Dedifferentiated amniotic fluid mesenchymal stem cell (primary cell): ENCODE data around the gene GORASP1.
"Not testable (repeated sequence)": the region's sequence is repeated elsewhere in the genome, so short reads cannot be mapped to it uniquely, and the experiment has no call there.

Experiments used
- DNase-seq: peaks from one replicate; pipeline ENCODE4 v3.0.0-alpha.2; 2016; ENCODE audit errors: extremely low spot score

GORASP1 gene

DNA sequence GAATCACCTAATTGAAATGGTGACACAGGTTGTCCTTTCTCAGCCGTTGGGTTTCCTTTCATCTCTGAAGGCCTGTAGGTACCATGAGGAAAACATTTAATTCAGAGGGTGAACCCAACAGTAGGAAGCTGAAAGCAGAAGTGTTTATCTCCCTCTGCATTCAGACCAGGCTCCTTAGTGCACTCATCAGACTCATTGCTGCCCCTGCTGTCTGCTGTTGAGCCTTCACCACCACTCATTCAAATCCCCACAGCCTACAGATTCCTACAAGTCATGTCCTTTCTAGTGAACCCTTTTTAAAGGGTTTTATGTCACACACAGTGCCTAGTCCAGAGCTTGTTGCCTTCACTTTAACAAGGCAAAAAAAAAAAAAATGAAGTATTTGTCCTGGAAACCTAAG is 42.2 kb downstream of the GORASP1 start:
- DNase-seq = peak; percentile 34

DNA sequence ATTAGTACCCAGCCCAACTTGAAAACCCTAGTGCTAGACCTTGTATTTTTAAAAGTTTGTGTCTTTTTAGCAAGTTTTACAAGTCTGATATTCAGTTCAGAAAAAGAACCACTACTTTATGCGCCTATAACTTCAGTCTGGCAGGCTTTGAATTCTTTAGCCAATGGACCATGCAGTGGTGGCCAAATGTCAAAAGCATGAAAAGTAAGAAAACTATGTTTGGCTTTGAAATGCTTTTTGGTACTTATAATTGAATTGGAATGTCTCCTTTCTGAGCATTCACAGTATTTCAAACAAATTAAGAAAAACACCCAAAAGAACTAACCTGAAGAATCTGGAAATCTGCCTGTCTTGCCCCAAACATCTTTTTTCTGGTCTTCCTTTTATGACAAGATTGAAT is 42.8 kb downstream of the GORASP1 start:
- DNase-seq = peak; percentile 71

GRCh38 chr3:39063143-39063542 is 44.3 kb downstream of the GORASP1 start:
- no peak for DNase-seq

- DNase-seq = no peak
These were observed 45.2 kb downstream of the GORASP1 start for GRCh38 chr3:39062180-39062579.

GRCh38 chr3:39061228-39061627 is 46.2 kb downstream of the GORASP1 start:
- not testable (repeated sequence) for DNase-seq

GRCh38 chr3:39056151-39056550 is 51.3 kb downstream of the GORASP1 start:
- DNase-seq = no peak

DNA sequence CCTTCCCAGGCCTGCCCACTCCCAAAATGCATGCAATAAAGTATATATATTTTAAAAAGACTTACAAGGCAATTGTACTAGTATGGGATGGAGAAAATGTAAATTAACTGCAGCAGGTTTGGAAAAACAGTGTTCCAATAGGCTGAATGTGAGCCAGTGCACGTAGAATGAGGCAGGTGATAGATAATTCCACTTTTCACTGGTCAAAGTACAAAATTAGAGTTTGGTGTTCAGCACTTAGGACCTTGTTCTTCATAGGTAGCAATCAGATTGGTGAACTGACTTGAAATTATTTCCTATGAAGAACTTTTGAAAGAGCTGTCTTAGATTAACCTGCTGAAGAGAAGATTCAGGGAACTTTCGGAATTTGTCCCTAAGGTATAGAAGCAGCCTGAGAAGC is 53.7 kb downstream of the GORASP1 start:
- no peak for DNase-seq

- no peak for DNase-seq
These were observed 54.8 kb downstream of the GORASP1 start for GRCh38 chr3:39052583-39052982.

- DNase-seq = peak; percentile 91
These were observed 55.5 kb downstream of the GORASP1 start, which contains the start of the genes SCN11A and WDR48 for GRCh38 chr3:39051649-39052561. TSS of gene SCN11A (minus strand) at chr3:39051944. CDS start at chr3:38950362, 101,582 bp downstream. TSS of gene WDR48 (plus strand) at chr3:39052016. CDS start at chr3:39052026, 10 bp downstream.

- DNase-seq = no peak
These were observed 57.4 kb downstream of the GORASP1 start for GRCh38 chr3:39050029-39050428.
